Measurements from ENCODE around the gene DCUN1D4.
A peak's percentile ranks its signal among the peaks of the same experiment; 100 is the strongest.

The DCUN1D4 gene

DNA sequence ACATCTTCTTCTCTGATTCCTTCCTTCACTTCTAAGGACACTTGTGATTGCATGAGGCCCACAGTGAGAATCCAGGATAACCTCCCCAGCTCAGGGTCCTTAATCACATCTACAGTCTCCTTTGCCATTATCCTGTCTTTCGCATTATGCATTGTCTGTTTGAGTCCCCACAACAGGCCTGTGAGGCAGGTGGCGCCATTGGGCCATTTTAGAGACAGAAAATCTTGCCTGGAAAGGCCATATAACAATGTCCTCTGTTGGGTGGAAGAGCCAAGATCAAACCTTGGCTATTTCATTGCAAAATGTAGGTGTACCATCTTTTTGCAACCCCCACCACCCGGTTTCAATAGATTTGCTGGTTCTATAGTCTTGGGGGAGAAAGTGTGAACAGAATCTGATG lies 11.8 kb upstream of the DCUN1D4 start:
- Histone ChIP-seq H3K27me3 (ENCODE audit: control insufficient read depth, insufficient read depth, low read length) (no peaks in the 10 kb centered on the region), H3K36me3 (ENCODE audit: control insufficient read depth, insufficient read depth, low read length) (no peaks in the 10 kb centered on the region), H3K9ac (no peak overlapping the region), H3K4me2 (ENCODE audit: low read length) (no peak overlapping the region), H3K79me2 (no peaks in the 10 kb centered on the region), H3K27ac (no peak overlapping the region), H3K4me1 (no peaks in the 10 kb centered on the region), H3K4me3 (ENCODE audit: low read depth, low read length) (no peak overlapping the region), H2AFZ (no peak overlapping the region), H3K9me3 (ENCODE audit: control insufficient read depth, low read length) (no peaks in the 10 kb centered on the region)
- TF ChIP-seq, protein P1, sequence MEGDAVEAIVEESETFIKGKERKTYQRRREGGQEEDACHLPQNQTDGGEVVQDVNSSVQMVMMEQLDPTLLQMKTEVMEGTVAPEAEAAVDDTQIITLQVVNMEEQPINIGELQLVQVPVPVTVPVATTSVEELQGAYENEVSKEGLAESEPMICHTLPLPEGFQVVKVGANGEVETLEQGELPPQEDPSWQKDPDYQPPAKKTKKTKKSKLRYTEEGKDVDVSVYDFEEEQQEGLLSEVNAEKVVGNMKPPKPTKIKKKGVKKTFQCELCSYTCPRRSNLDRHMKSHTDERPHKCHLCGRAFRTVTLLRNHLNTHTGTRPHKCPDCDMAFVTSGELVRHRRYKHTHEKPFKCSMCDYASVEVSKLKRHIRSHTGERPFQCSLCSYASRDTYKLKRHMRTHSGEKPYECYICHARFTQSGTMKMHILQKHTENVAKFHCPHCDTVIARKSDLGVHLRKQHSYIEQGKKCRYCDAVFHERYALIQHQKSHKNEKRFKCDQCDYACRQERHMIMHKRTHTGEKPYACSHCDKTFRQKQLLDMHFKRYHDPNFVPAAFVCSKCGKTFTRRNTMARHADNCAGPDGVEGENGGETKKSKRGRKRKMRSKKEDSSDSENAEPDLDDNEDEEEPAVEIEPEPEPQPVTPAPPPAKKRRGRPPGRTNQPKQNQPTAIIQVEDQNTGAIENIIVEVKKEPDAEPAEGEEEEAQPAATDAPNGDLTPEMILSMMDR (IDR thresholded peaks at IDR 0.05): peak; percentile 67

DNA sequence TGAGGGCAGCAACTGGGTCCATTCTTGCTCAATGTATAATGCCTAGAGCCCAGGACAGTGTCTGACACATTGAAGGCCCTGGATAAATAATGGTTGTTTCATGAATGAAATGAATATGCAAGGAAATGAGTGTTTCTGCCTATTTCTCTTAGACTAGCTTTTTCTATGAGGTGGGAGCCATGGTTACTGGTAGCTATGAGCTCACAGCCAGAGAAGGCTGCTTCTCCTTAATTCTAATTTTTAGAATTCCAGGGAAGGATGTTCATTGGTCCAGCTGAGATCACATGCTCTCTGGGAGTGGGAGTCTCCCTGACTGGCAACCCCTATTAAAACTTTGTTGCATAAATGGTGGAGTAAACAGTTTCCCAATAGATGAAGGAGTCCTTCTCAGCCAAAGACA lies 9.7 kb upstream of the DCUN1D4 start:
- no peaks in the 10 kb centered on the region for H3K27me3 ChIP-seq (ENCODE audit: control insufficient read depth, insufficient read depth, low read length)
- no peak overlapping the region for H2AFZ ChIP-seq
- no peak overlapping the region for H3K4me2 ChIP-seq (ENCODE audit: low read length)
- H3K4me3 ChIP-seq (ENCODE audit: low read depth, low read length): no peak overlapping the region
- TF ChIP-seq, protein P1 (IDR thresholded peaks at IDR 0.05): no peak
- no peaks in the 10 kb centered on the region for H3K9me3 ChIP-seq (ENCODE audit: control insufficient read depth, low read length)
- no peaks in the 10 kb centered on the region for H3K4me1 ChIP-seq
- no peaks in the 10 kb centered on the region for H3K36me3 ChIP-seq (ENCODE audit: control insufficient read depth, insufficient read depth, low read length)
- no peaks in the 10 kb centered on the region for H3K79me2 ChIP-seq
- H3K27ac ChIP-seq: no peak overlapping the region
- no peak overlapping the region for H3K9ac ChIP-seq

DNA sequence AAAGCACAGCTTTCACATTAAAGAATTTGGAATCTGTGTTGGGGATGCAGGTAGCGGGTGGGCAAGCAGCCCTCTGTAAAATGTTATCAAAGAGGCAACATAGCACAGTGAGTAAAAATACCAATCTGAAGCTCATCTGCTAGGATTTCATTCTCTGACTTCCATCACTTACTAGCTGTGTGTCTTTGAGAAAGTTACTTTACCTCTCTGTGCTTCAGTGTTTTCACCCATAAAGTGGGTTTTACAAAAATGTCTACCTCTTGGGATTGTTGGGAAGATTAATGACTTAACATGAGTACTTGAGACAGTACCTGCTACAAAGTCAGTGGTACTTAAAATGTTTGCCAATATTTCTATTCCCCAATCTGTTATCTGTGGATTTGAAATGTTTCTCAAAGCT lies 7.9 kb upstream of the DCUN1D4 start:
- Histone ChIP-seq H2AFZ (no peak overlapping the region), H3K27ac (no peak overlapping the region), H3K4me2 (ENCODE audit: low read length) (no peak overlapping the region), H3K4me3 (ENCODE audit: low read depth, low read length) (no peak overlapping the region), H3K9ac (no peak overlapping the region), H3K27me3 (ENCODE audit: control insufficient read depth, insufficient read depth, low read length) (no peaks in the 10 kb centered on the region), H3K9me3 (ENCODE audit: control insufficient read depth, low read length) (no peaks in the 10 kb centered on the region), H3K4me1 (no peaks in the 10 kb centered on the region), H3K79me2 (no peaks in the 10 kb centered on the region), H3K36me3 (ENCODE audit: control insufficient read depth, insufficient read depth, low read length) (no peaks in the 10 kb centered on the region)
- TF ChIP-seq, protein P1 (IDR thresholded peaks at IDR 0.05): no peak

DNA sequence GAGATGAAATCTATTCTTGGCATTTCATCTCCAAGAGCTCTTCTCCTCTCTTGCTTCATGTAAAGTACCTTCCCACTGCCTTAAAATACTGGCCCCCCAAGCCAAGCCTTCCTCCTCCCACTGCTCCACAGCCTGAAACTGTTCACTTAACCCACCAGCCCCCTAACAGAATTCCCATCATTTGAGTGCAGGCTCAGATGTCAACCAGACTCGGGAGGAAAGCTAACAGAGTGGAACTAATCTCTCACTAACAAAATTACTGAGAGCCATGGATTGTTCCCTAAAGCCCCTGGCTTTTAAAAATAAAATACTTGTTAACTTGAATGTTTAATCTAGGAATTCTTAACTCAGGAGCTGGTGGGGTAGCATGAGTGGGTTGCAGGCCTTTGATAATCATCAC lies 7.1 kb upstream of the DCUN1D4 start:
- no peak overlapping the region for H3K4me3 ChIP-seq (ENCODE audit: low read depth, low read length)

DNA sequence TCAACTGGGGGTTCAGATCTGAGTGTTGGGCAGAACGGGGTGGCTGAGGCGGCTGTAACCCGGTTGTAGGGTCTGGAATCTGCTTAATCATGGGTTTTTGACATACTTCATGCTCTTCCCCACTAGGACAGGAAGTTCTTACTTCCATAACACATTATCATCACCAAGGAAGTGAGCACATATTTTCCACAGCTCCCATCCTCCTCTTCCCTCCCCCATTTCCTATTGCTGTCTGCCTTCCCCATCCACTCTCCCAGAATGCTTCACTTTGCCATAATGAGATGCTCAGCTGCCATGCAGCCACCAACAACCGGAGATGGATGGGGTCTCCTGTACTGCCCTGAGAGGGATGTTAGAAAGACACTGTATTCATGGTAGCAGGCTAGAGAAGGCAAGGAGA lies 6.4 kb upstream of the DCUN1D4 start:
- no peak overlapping the region for H3K9ac ChIP-seq
- no peak overlapping the region for H3K27ac ChIP-seq
- no peaks in the 10 kb centered on the region for H3K36me3 ChIP-seq (ENCODE audit: control insufficient read depth, insufficient read depth, low read length)
- no peak overlapping the region for H3K4me2 ChIP-seq (ENCODE audit: low read length)
- H3K27me3 ChIP-seq (ENCODE audit: control insufficient read depth, insufficient read depth, low read length): no peaks in the 10 kb centered on the region
- no peaks in the 10 kb centered on the region for H3K4me1 ChIP-seq
- H3K79me2 ChIP-seq: no peaks in the 10 kb centered on the region
- H2AFZ ChIP-seq: no peak overlapping the region
- TF ChIP-seq, protein P1 (IDR thresholded peaks at IDR 0.05): no peak
- H3K4me3 ChIP-seq (ENCODE audit: low read depth, low read length): no peak overlapping the region
- H3K9me3 ChIP-seq (ENCODE audit: control insufficient read depth, low read length): no peaks in the 10 kb centered on the region

More for the DNA sequence above, 7.1 kb upstream of the DCUN1D4 start:
- Histone ChIP-seq H3K9me3 (ENCODE audit: control insufficient read depth, low read length) (no peaks in the 10 kb centered on the region), H3K27me3 (ENCODE audit: control insufficient read depth, insufficient read depth, low read length) (no peaks in the 10 kb centered on the region), H3K9ac (no peak overlapping the region), H2AFZ (no peak overlapping the region), H3K4me2 (ENCODE audit: low read length) (no peak overlapping the region), H3K4me1 (no peaks in the 10 kb centered on the region), H3K27ac (no peak overlapping the region), H3K79me2 (no peaks in the 10 kb centered on the region), H3K36me3 (ENCODE audit: control insufficient read depth, insufficient read depth, low read length) (no peaks in the 10 kb centered on the region)
- TF ChIP-seq, protein P1 (IDR thresholded peaks at IDR 0.05): no peak
